Thoracic aorta (tissue), 2 donors: ENCODE measurements around the gene GLDN. TPM values are rescaled to one million over a fixed set of nuclear protein-coding genes. Genes with fewer than 3 reads are reported as not detected.
A peak's percentile ranks its signal among the peaks of the same experiment; 100 is the strongest.

Experiments used
- ATAC-seq: fragments of 150-250 bp; one replicate; pipeline ENCODE4 v1.8.0; 2017; ENCODE audit warnings: low read depth; ENCODE audit not compliant: insufficient number of reproducible peaks, low FRiP score
- DNase-seq: peaks from one replicate; pipeline ENCODE4 v3.0.0-alpha.2; 2020; ENCODE audit warnings: low spot score
- H3K27ac ChIP-seq, 2 donors: fragments of 200-600 bp; sonication (generic); 1 replicate in 1 of 2; 2 replicates in 1 of 2; pipeline ENCODE4 v1.5.1; 2016; ENCODE audit warnings: mild to moderate bottlenecking in 2 of 2, moderate library complexity in 2 of 2
- H3K27me3 ChIP-seq: fragments of 200-600 bp; sonication (generic); replicated peaks from 2 replicates; pipeline ENCODE4 v1.6.0; 2016; ENCODE audit warnings: mild to moderate bottlenecking; ENCODE audit not compliant: insufficient read depth
- H3K36me3 ChIP-seq: fragments of 200-600 bp; sonication (generic); one replicate; pipeline ENCODE4 v1.5.1; 2016
- H3K4me1 ChIP-seq, 2 donors: fragments of 200-600 bp; sonication (generic); 1 replicate in 1 of 2; 2 replicates in 1 of 2; pipeline versions ENCODE4 v1.5.1 to v1.6.0; 2016; ENCODE audit warnings: low read depth in 2 of 2, mild to moderate bottlenecking in 1 of 2; ENCODE audit not compliant: control insufficient read depth in 1 of 2
- H3K4me3 ChIP-seq: fragments of 200-600 bp; sonication (generic); 2 replicates; pipeline ENCODE4 v1.5.1; 2016; ENCODE audit warnings: mild to moderate bottlenecking
- H3K9me3 ChIP-seq: fragments of 200-600 bp; sonication (generic); 2 replicates; pipeline ENCODE4 v1.5.1; 2016
- CTCF ChIP-seq: fragments of 200-600 bp; sonication (generic); IDR thresholded peaks from one replicate; pipeline ENCODE4 v1.5.1; 2019; ENCODE audit warnings: antibody characterized with exemption
- total RNA-seq, 2 donors: library from RNA; depleted of rRNA; stranded (reverse); fragments of >200 nt; gene quantifications; one replicate each; pipeline versions ENCODE4 v1.1.0 to v1.2.3, GENCODE V29; 2016

GLDN gene
- 10 to 100 TPM; 20.7 to 26.0 TPM for total RNA-seq

- Histone ChIP-seq H3K27ac (peak within 1 kb of the TSS; percentile 77 to 83), H3K4me1 (peaks cover 14 to 68% of the 10 kb centered on the region in 2 donors), H3K27me3 (no peaks in the 10 kb centered on the region), H3K9me3 (no peaks in the 10 kb centered on the region), H3K4me3 (peak within 1 kb of the TSS; percentile 77), H3K36me3 (no peaks in the 10 kb centered on the region)
- DNase-seq = peak; percentile 57
- peak; percentile 34 for ATAC-seq
- TF ChIP-seq CTCF = no peak
These were observed at the start of gene GLDN for GRCh38 chr15:51341366-51342226. TSS of gene GLDN (plus strand) at chr15:51341655. CDS start at chr15:51341685, 30 bp downstream.

- Histone ChIP-seq H3K4me1 (peaks cover 0 to 14% of the 10 kb centered on the region in 2 donors), H3K36me3 (no peaks in the 10 kb centered on the region), H3K4me3 (no peak overlapping the region), H3K27me3 (no peaks in the 10 kb centered on the region), H3K9me3 (no peaks in the 10 kb centered on the region), H3K27ac (peak overlapping the region in 1 of 2 donors; percentile 33)
- ATAC-seq (no peak), DNase-seq (no peak)
- TF ChIP-seq CTCF = no peak
These were observed 42.8 kb upstream of the GLDN start for GRCh38 chr15:51298620-51299019.

- TF ChIP-seq CTCF = no peak
- Histone ChIP-seq H3K36me3 (no peaks in the 10 kb centered on the region), H3K9me3 (no peaks in the 10 kb centered on the region), H3K27ac (peak overlapping the region in 1 of 2 donors; percentile 33), H3K27me3 (no peaks in the 10 kb centered on the region), H3K4me3 (no peak overlapping the region), H3K4me1 (peaks cover 0 to 14% of the 10 kb centered on the region in 2 donors)
- no peak for ATAC-seq
- no peak for DNase-seq
These were observed 42.1 kb upstream of the GLDN start for GRCh38 chr15:51299187-51300015.

- no peak overlapping the region for H3K4me3 ChIP-seq
- H3K27me3 ChIP-seq = no peaks in the 10 kb centered on the region
- ATAC-seq = no peak
- H3K36me3 ChIP-seq = no peaks in the 10 kb centered on the region
- no peak for TF ChIP-seq CTCF
- peaks cover 0 to 14% of the 10 kb centered on the region in 2 donors for H3K4me1 ChIP-seq
- no peak for DNase-seq
- H3K9me3 ChIP-seq = no peaks in the 10 kb centered on the region
- no peak overlapping the region for H3K27ac ChIP-seq
These were observed 39.0 kb upstream of the GLDN start for GRCh38 chr15:51302480-51302879.

- DNase-seq = no peak
- no peak for ATAC-seq
- H3K27me3 ChIP-seq = no peaks in the 10 kb centered on the region
- H3K27ac ChIP-seq = no peak overlapping the region
- TF ChIP-seq CTCF = no peak
- no peaks in the 10 kb centered on the region for H3K36me3 ChIP-seq
- H3K9me3 ChIP-seq = no peaks in the 10 kb centered on the region
- no peak overlapping the region for H3K4me3 ChIP-seq
- peaks cover 0 to 11% of the 10 kb centered on the region in 2 donors for H3K4me1 ChIP-seq
These were observed 37.9 kb upstream of the GLDN start for GRCh38 chr15:51303462-51303980.
